ENCODE results near the gene SLC35G4. TPM values are rescaled to one million over a fixed set of nuclear protein-coding genes. Genes with fewer than 3 reads are reported as not detected.
"Not testable (repeated sequence)": the region's sequence is repeated elsewhere in the genome, so short reads cannot be mapped to it uniquely, and the experiment has no call there.

Gene SLC35G4
- total and polyA plus RNA-seq, 2 of the 4 experiments (the other 2 are of a cell fraction): not detected

DNA sequence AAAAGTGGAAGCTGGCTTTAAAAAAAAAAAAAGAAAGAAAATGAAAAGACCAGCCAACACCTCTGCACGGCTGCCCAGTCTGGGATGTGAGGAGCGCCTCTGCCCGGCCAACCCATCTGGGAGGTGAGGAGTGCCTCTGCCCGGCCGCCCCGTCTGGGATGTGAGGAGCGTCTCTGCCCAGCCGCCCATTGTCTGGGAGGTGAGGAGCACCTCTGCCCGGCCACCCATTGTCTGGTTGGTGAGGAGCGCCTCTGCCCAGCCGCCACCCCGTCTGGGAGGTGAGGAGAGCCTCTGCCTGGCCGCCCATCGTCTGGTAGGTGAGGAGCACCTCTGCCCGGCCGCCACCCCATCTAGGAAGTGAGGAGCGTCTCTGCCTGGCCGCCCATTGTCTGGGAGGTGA is 3.7 kb downstream of the SLC35G4 start:
- H3K9me1 ChIP-seq (ENCODE audit: insufficient read depth, low read length); H4K91ac ChIP-seq (ENCODE audit: insufficient read depth, low read depth, low read length); H3K27ac ChIP-seq (ENCODE audit: insufficient read depth, low read length); H3K18ac ChIP-seq (ENCODE audit: low read depth, low read length); POLR2A ChIA-PET (ENCODE audit: unreplicated experiment); H4K5ac ChIP-seq (ENCODE audit: low read depth, low read length); H3K27me3 ChIP-seq (ENCODE audit: control insufficient read depth, insufficient read depth, low read length); H2BK20ac ChIP-seq (ENCODE audit: low read depth, low read length); H3K14ac ChIP-seq (replicated peaks; ENCODE audit: low read depth, low read length); BruUV-seq (replicated peaks); CTCF ChIA-PET; H4K20me1 ChIP-seq (ENCODE audit: insufficient read depth, low read length); H2AFZ ChIP-seq (replicated peaks; ENCODE audit: low read length, poor library complexity); H3K9ac ChIP-seq (ENCODE audit: low read depth, low read length); H3K79me1 ChIP-seq (ENCODE audit: low read depth in 1 of 2, low read length in 2 of 2); H3K56ac ChIP-seq (ENCODE audit: extremely low read depth, insufficient read depth, low read length); dilution Hi-C loops (cut with HindIII; ENCODE audit: low sequenced_read_pairs, unreplicated experiment); DNase-seq; H3K23ac ChIP-seq (ENCODE audit: low read depth, low read length); in situ Hi-C loops (cut with MboI; ENCODE audit: low sequenced_read_pairs); H2AK9ac ChIP-seq (replicated peaks; ENCODE audit: low read depth, low read length, poor library complexity); H3K36me3 ChIP-seq (ENCODE audit: control insufficient read depth, insufficient read depth, low read length); intact Hi-C loops (cut with micrococcal nuclease); ATAC-seq (ENCODE audit: low read depth); H3K9me3 ChIP-seq (ENCODE audit: control insufficient read depth, insufficient read depth, low read length); H2BK5ac ChIP-seq (ENCODE audit: low read depth, low read length, poor library complexity, severe bottlenecking); H3K4me1 ChIP-seq (ENCODE audit: control insufficient read depth, insufficient read depth, low read length); H4K8ac ChIP-seq (ENCODE audit: low read depth in 2 of 2, low read length in 2 of 2); H2AK5ac ChIP-seq (ENCODE audit: low read depth, low read length); H3K4me2 ChIP-seq (ENCODE audit: low read depth, low read length); H2BK15ac ChIP-seq (ENCODE audit: low read depth, low read length); H2BK120ac ChIP-seq (ENCODE audit: low read depth, low read length); H3K4me3 ChIP-seq (ENCODE audit: insufficient read depth, low read depth, low read length); H3K4ac ChIP-seq (ENCODE audit: low read depth, low read length): not testable (repeated sequence)
- WGBS, 2 experiments (ENCODE audit: extremely low coverage in 2 of 2, insufficient read length in 1 of 2): 80% methylated on average over 2 of the region's 18 CpGs; no CpG with 5 or more reads in 1 of the 2 experiments

- H3K27me3 ChIP-seq (ENCODE audit: control insufficient read depth, insufficient read depth, low read length); H3K23ac ChIP-seq (ENCODE audit: low read depth, low read length); in situ Hi-C loops (cut with MboI; ENCODE audit: low sequenced_read_pairs); ATAC-seq (ENCODE audit: low read depth); H4K91ac ChIP-seq (ENCODE audit: insufficient read depth, low read depth, low read length); POLR2A ChIA-PET (ENCODE audit: unreplicated experiment); H2AK9ac ChIP-seq (replicated peaks; ENCODE audit: low read depth, low read length, poor library complexity); H4K8ac ChIP-seq (ENCODE audit: low read depth in 2 of 2, low read length in 2 of 2); H3K79me1 ChIP-seq (ENCODE audit: low read depth in 1 of 2, low read length in 2 of 2); intact Hi-C loops (cut with micrococcal nuclease); H3K4me1 ChIP-seq (ENCODE audit: control insufficient read depth, insufficient read depth, low read length); H2AK5ac ChIP-seq (ENCODE audit: low read depth, low read length); H3K18ac ChIP-seq (ENCODE audit: low read depth, low read length); DNase-seq; H2BK20ac ChIP-seq (ENCODE audit: low read depth, low read length); H3K4me3 ChIP-seq (ENCODE audit: insufficient read depth, low read depth, low read length); BruUV-seq (replicated peaks); H3K56ac ChIP-seq (ENCODE audit: extremely low read depth, insufficient read depth, low read length); H3K9me1 ChIP-seq (ENCODE audit: insufficient read depth, low read length); H2BK15ac ChIP-seq (ENCODE audit: low read depth, low read length); H3K9me3 ChIP-seq (ENCODE audit: control insufficient read depth, insufficient read depth, low read length); dilution Hi-C loops (cut with HindIII; ENCODE audit: low sequenced_read_pairs, unreplicated experiment); CTCF ChIA-PET; H3K4me2 ChIP-seq (ENCODE audit: low read depth, low read length); H2BK120ac ChIP-seq (ENCODE audit: low read depth, low read length); H2AFZ ChIP-seq (replicated peaks; ENCODE audit: low read length, poor library complexity); H3K9ac ChIP-seq (ENCODE audit: low read depth, low read length); H3K36me3 ChIP-seq (ENCODE audit: control insufficient read depth, insufficient read depth, low read length); H4K20me1 ChIP-seq (ENCODE audit: insufficient read depth, low read length); H3K4ac ChIP-seq (ENCODE audit: low read depth, low read length); H3K14ac ChIP-seq (replicated peaks; ENCODE audit: low read depth, low read length); H4K5ac ChIP-seq (ENCODE audit: low read depth, low read length); H2BK5ac ChIP-seq (ENCODE audit: low read depth, low read length, poor library complexity, severe bottlenecking); H3K27ac ChIP-seq (ENCODE audit: insufficient read depth, low read length): not testable (repeated sequence)
- 80% methylated on average over 1 of the region's 23 CpGs; no CpG with 5 or more reads in 1 of the 2 experiments for WGBS, 2 experiments (ENCODE audit: extremely low coverage in 2 of 2, insufficient read length in 1 of 2)
Measured at GRCh38 chr18:11613611-11614010, 4.2 kb downstream of the SLC35G4 start.
